Stimulated activated memory B cell treated with anti-CD40 and anti-IgM and Interleukin-4, amounts not matched to agents 10 μg/mL and 1 μg/mL and 100 μg/mL, for 72 hours (primary cell): Measurements from ENCODE around the gene NIN.

ENCODE experiments used
- ATAC-seq: fragments of 150-1000 bp; cut with Tn5 transposase; 2 replicates; pipeline ENCODE4 v1.10.0; 2021
- H3K27ac Mint-ChIP-seq: one replicate; pipeline ENCODE4 v1.8.0; 2022; ENCODE audit warnings: mild to moderate bottlenecking, mixed read lengths
- H3K27me3 Mint-ChIP-seq: one replicate; pipeline ENCODE4 v1.8.0; 2022; ENCODE audit warnings: mixed read lengths
- H3K36me3 Mint-ChIP-seq: one replicate; pipeline ENCODE4 v1.8.0; 2022; ENCODE audit warnings: mixed read lengths
- H3K4me1 Mint-ChIP-seq: one replicate; pipeline ENCODE4 v1.8.0; 2022; ENCODE audit warnings: mixed read lengths
- H3K4me3 Mint-ChIP-seq: one replicate; pipeline ENCODE4 v1.8.0; 2022; ENCODE audit warnings: mild to moderate bottlenecking, moderate library complexity, mixed read lengths
- H3K9me3 Mint-ChIP-seq: one replicate; pipeline ENCODE4 v1.8.0; 2022; ENCODE audit warnings: mixed read lengths

NIN gene

DNA sequence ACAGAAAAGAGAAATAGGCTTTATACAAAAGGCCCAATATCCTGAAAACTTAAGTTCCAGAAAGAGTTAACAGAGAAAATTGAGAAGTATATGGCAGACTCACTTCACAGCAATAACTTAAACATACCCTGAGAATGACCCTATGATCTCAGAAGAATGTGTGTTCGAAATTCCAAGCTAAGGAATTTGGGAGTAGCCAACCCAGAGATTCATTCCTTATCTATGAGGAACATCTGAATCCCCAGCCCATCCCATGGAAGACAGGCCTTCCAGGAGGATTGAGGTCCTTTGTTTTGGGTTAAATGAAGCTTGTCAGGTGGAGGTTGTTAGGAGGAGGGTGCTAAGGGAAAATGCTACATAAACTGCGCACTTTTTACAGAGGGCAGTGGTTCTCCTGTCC, 155.4 kb downstream of the NIN start:
- Mint-ChIP-seq H3K9me3 (peaks cover 2% of the 10 kb centered on the region), H3K27me3 (no peaks in the 10 kb centered on the region)

GRCh38 chr14:50670866-50671256, 160.1 kb downstream of the NIN start:
- no peak overlapping the region for H3K4me3 Mint-ChIP-seq
- peaks cover 2% of the 10 kb centered on the region for H3K9me3 Mint-ChIP-seq
- ATAC-seq = no peak
- no peaks in the 10 kb centered on the region for H3K4me1 Mint-ChIP-seq
- no peaks in the 10 kb centered on the region for H3K36me3 Mint-ChIP-seq
- H3K27me3 Mint-ChIP-seq = no peaks in the 10 kb centered on the region
- no peak overlapping the region for H3K27ac Mint-ChIP-seq

More for the DNA sequence above, 155.4 kb downstream of the NIN start:
- H3K4me1 Mint-ChIP-seq = peaks cover 30% of the 10 kb centered on the region
- peak overlapping the region; percentile 75 for H3K27ac Mint-ChIP-seq
- no peaks in the 10 kb centered on the region for H3K36me3 Mint-ChIP-seq
- no peak for ATAC-seq
- no peak overlapping the region for H3K4me3 Mint-ChIP-seq

- H3K27ac Mint-ChIP-seq = no peak overlapping the region
- H3K4me1 Mint-ChIP-seq = no peaks in the 10 kb centered on the region
Observed at GRCh38 chr14:50670196-50670865, 160.6 kb downstream of the NIN start.

More at GRCh38 chr14:50670196-50670865, 160.6 kb downstream of the NIN start:
- H3K36me3 Mint-ChIP-seq = no peaks in the 10 kb centered on the region
- ATAC-seq = no peak
- no peak overlapping the region for H3K4me3 Mint-ChIP-seq
- no peaks in the 10 kb centered on the region for H3K27me3 Mint-ChIP-seq
- peaks cover 2% of the 10 kb centered on the region for H3K9me3 Mint-ChIP-seq
